GM12873 (cell line): ENCODE measurements around the gene PNMA6E.

ENCODE experiments used
- TF ChIP-seq, protein P1 (sequence below): IDR thresholded peaks from 2 replicates; pipeline ENCODE4 v1.5.1; 2012; ENCODE audit warnings: low read depth, mild to moderate bottlenecking, moderate library complexity, low read length, control low read depth; ENCODE audit not compliant: insufficient read depth; ENCODE audit errors: missing control alignments

Gene PNMA6E

GRCh38 chrX:153411988-153412574, 10.9 kb upstream of the PNMA6E start:
- TF ChIP-seq, protein P1, sequence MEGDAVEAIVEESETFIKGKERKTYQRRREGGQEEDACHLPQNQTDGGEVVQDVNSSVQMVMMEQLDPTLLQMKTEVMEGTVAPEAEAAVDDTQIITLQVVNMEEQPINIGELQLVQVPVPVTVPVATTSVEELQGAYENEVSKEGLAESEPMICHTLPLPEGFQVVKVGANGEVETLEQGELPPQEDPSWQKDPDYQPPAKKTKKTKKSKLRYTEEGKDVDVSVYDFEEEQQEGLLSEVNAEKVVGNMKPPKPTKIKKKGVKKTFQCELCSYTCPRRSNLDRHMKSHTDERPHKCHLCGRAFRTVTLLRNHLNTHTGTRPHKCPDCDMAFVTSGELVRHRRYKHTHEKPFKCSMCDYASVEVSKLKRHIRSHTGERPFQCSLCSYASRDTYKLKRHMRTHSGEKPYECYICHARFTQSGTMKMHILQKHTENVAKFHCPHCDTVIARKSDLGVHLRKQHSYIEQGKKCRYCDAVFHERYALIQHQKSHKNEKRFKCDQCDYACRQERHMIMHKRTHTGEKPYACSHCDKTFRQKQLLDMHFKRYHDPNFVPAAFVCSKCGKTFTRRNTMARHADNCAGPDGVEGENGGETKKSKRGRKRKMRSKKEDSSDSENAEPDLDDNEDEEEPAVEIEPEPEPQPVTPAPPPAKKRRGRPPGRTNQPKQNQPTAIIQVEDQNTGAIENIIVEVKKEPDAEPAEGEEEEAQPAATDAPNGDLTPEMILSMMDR, result no peak

GRCh38 chrX:153411255-153411987, 10.3 kb upstream of the PNMA6E start, which contains the start of gene ZFP92:
Gene ZFP92, plus strand, starts transcription at chrX:153411472. Its CDS starts 6,851 bp downstream, at chrX:153418323.
- TF ChIP-seq, protein P1, result no peak

GRCh38 chrX:153410888-153411254, 9.7 kb upstream of the PNMA6E start:
- TF ChIP-seq, protein P1, result no peak

- TF ChIP-seq, protein P1, result no peak
Measured at GRCh38 chrX:153410373-153410772, 9.2 kb upstream of the PNMA6E start.

- TF ChIP-seq, protein P1, result no peak
Measured at GRCh38 chrX:153409414-153410101, 8.4 kb upstream of the PNMA6E start.

- TF ChIP-seq, protein P1, result no peak
Measured at GRCh38 chrX:153408871-153409351, 7.8 kb upstream of the PNMA6E start.

GRCh38 chrX:153408221-153408721, 7.1 kb upstream of the PNMA6E start:
- TF ChIP-seq, protein P1, result no peak
